Choroid plexus epithelial cell (primary cell): ENCODE data around the gene CUTA.
A peak's percentile ranks its signal among the peaks of the same experiment; 100 is the strongest.
"Not testable (repeated sequence)": the region's sequence is repeated elsewhere in the genome, so short reads cannot be mapped to it uniquely, and the experiment has no call there.

Source experiments
- DNase-seq: peaks from one replicate; pipeline ENCODE4 v3.0.0-alpha.2; 2010; ENCODE audit warnings: low read depth
- H3K4me3 ChIP-seq: 2 replicates; pipeline ENCODE4 v1.5.1; 2011; ENCODE audit warnings: low read depth, mild to moderate bottlenecking, control low read depth, low read length, moderate library complexity
- TF ChIP-seq, protein P1 (sequence below): conservative IDR thresholded peaks from 2 replicates; pipeline ENCODE4 v1.5.1; 2011; ENCODE audit warnings: low read depth, mild to moderate bottlenecking, control low read depth, inconsistent platforms, low read length, moderate library complexity

The CUTA gene

DNA sequence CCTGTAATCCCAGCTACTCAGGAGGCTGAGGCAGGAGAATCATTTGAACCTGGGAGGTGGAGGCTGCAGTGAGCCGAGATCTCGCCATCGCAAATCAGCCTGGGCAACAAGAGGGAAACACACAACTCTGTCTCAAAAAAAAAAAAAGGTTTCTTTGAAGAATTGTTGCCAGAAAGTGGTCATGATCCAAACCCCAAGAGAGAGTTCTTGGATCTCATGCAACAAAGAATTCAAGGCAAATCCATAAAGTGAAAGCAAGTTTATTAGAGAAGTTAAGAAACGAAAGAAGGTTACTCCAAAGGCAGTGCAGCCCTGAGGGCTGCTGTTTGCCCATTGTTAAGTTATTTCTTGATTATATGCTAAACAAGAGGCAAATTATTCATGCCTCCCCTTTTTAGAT is 40.7 kb downstream of the CUTA start:
- H3K4me3 ChIP-seq, result no peak overlapping the region
- no peak for DNase-seq
- TF ChIP-seq, protein P1, sequence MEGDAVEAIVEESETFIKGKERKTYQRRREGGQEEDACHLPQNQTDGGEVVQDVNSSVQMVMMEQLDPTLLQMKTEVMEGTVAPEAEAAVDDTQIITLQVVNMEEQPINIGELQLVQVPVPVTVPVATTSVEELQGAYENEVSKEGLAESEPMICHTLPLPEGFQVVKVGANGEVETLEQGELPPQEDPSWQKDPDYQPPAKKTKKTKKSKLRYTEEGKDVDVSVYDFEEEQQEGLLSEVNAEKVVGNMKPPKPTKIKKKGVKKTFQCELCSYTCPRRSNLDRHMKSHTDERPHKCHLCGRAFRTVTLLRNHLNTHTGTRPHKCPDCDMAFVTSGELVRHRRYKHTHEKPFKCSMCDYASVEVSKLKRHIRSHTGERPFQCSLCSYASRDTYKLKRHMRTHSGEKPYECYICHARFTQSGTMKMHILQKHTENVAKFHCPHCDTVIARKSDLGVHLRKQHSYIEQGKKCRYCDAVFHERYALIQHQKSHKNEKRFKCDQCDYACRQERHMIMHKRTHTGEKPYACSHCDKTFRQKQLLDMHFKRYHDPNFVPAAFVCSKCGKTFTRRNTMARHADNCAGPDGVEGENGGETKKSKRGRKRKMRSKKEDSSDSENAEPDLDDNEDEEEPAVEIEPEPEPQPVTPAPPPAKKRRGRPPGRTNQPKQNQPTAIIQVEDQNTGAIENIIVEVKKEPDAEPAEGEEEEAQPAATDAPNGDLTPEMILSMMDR, result no peak

DNA sequence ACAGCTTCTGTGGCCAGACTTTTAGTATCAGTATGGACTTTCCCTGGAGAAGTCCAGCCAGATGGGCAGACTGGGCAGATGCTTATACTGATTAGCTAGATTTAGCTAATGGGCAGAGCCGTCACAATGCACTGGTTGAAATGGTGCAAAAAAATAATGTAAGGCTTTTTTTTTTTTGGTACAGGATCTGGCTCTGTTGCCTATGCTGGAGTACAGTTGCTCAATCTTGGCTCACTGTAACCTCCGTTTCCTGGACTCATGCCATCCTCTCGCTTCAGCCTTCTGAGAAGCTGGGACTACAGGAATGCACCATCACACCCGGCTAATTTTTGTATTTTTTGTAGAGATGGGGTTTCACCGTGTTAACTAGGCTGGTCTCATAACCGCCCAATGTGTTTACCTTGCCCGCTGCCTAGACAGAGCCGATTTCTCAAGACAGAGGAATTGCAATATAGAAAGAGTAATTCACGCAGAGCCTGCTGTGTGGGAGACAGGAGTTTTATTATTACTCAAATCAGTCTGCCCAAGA is 42.7 kb downstream of the CUTA start:
- no peak overlapping the region for H3K4me3 ChIP-seq
- TF ChIP-seq, protein P1, result no peak
- peak; percentile 97 for DNase-seq

DNA sequence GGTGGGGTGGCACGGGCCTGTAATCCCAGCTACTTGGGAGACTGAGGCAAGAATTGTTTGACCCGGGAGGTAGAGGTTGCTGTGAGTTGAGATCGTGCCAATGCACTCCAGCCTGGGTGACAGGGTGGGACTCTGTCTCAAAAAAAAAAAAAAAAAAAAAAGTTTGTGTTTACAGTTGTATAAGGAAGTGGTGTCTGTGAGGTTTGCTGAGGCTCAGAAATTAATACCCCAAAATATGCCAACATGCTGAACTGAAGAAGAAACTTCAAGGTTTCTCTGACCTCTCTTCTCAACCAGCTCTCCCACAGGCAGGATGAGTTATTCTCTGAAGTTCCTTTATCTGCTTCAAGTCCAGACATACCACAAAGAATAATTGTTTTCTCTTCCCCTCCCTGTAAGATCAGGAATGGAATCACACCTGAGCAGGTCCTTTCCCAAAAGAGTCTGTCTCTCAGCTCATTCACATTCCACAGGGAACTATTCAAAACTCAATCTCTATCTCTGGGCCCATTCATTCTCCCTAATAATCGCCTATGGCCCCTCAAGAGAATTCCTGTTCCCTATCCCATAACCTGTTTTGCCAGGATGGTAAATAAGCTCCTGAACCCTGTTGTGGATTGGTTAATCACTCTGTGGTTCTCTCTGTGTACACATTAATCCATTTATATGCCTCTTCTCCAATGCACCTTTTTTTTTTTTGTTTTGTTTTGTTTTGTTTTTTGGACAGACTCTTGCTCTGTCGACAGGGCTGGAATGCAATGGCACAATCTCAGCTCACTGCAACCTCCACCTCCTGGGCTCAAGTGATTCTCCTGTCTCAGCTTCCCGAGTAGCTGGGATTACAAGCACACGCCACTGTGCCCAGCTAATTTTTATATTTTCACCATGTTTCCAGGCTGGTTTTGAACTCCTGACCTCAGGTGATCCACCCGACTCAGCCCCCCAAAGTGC is 43.7 kb downstream of the CUTA start:
- H3K4me3 ChIP-seq, result no peak overlapping the region
- no peak for DNase-seq
- TF ChIP-seq, protein P1, result no peak

DNA sequence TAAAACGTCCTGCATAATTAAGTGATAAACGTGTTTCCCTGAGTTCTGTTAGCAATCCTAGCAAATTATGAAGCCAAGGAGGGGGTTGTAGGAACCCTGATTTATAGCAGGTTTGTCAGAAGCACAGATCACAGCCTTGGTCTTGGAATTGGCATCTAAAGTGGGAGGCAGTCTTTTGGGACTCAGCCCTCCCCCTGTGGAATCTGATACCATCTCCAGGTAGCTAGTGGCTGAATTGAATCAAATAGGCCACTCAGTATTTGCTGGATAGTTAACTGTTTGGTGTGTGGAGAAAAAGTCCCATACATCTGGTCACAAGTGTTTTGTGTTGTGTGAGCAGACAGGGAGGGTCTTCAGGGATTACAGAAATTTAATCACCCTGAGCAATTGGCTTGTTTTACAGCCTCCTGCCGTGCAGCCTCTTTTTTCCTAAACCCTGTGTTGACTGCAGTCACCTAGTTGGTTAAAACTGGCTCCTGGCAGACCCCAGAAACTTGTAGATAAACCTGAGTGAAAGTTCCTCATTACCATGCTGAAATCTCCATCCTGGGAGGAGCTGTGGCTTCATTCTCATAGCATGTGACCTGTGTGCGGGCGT is 45.3 kb downstream of the CUTA start:
- DNase-seq, result no peak
- TF ChIP-seq, protein P1, result no peak
- H3K4me3 ChIP-seq, result no peak overlapping the region

DNA sequence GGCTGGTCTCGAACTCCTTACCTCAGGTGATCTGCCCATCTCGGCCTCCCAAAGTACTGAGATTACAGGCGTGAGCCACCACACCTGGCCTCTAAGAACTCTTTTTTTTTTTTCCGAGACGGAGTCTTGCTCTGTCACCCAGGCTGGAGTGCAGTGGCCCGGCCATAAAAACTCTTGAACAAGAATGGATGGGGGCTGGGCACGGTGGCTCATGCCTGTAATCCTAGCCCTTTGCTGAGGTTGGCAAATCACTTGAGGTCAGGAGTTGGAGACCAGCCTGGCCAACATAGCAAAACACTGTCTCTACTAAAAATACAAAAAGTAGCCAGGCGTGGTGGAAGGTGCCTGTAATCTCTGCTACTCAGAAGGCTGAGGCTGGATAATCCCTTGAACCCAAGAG is 46.0 kb downstream of the CUTA start:
- not testable (repeated sequence) for DNase-seq, H3K4me3 ChIP-seq

DNA sequence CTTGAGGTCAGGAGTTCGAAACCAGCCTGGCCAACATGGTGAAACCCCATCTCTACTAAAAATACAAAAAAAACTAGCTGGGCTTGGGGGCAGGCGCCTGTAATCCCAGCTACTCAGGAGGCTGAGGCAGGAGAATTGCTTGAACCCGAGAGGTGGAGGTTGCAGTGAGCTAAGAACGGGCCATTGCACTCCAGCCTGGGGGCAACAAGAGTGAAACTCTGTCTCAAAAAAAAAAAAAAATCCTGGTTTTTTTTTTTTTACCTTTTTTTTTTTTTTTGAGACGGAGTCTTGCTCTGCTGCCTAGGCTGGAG is 50.2 kb downstream of the CUTA start:
- not testable (repeated sequence) for DNase-seq, H3K4me3 ChIP-seq

DNA sequence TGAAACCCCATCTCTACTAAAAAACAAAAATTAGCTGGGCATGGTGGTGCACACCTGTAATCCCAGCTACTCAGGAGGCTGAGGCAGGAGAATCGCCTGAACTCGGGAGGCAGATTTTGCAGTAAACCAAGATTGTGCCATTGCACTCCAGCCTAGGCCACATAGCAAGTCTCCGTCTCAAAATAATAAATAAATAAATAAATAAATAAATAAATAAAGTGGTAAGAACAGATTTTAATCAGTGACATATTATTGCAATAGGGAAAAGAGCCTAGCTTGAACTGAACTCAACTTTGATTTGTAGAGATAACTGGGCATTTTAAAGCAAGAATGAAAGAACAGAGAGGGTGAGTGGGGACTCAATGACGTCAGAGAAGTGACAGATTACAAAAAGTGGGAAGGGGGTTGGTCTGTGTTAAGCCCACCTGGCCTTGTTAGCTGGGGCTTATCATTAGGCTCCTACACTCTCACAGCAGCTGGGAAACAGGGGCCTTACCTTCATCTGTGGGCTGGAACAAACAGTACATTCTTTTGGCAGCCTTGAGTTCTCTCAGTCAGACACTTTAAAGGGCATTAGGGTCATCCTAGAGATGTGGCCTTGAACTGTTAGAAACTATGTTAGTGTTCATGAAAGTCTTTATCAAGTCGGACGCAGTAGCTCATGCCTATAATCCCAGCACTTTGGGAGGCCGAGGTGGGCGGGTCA is 50.7 kb downstream of the CUTA start:
- H3K4me3 ChIP-seq, result no peak overlapping the region
- TF ChIP-seq, protein P1, result no peak
- DNase-seq, result no peak
